Measurements from ENCODE around the gene LCP2. TPM values are rescaled to one million over a fixed set of nuclear protein-coding genes. Genes with fewer than 3 reads are reported as not detected.

Gene LCP2
- total RNA-seq, 2 experiments from 2014 or later: 239 to 244 TPM

DNA sequence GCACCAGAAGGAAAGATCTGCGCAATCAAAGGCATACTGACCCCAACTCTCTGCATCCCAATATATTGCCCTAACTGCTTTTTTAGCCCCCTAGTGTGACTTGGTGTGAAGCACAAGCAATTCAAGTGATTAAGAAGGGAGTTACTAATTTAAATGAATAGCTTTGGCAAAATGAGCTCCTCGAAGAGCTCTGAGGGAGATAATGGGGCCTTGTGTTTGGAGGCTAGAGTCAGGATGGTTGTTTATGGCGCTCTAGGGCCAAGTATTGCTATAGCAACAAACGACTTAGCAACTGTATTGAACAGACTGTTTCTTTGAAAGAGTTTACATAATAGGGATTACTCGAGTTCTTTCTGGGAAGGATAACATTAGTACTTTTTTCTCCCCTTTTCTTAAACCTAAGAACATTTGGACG lies 76.2 kb downstream of the LCP2 start:
- ChIA-PET POLR2A (no interaction called here), CTCF (interaction anchor here (1.0 to 1.2 kb wide), 2 partner anchors 117 to 200 kb away, joined by 3 to 5 read pairs; no protein-coding TSS in a partner anchor)

DNA sequence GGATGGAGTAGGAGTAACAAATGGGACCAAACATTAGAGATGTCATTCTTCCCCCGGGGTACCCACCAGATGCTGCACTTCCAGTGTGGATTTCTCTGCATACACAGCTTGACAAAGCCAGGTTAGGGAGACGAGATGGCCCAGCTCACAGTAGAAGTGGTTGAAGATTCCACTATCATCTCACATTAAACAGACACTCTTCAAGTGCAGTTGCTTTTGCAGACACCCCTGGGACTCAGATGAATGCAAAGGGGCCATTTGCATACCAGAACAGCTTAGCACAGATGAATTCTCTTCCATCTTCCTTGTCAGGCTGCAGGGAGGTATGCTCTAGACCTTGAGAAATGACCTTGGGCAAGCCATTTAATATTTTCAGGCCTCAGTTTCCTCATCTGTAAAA lies 77.4 kb downstream of the LCP2 start:
- CTCF ChIA-PET: interaction anchor here (2.7 kb wide), 1 partner anchor 119 kb away, joined by 15 read pairs; no protein-coding TSS in a partner anchor
- POLR2A ChIA-PET: no interaction called here

DNA sequence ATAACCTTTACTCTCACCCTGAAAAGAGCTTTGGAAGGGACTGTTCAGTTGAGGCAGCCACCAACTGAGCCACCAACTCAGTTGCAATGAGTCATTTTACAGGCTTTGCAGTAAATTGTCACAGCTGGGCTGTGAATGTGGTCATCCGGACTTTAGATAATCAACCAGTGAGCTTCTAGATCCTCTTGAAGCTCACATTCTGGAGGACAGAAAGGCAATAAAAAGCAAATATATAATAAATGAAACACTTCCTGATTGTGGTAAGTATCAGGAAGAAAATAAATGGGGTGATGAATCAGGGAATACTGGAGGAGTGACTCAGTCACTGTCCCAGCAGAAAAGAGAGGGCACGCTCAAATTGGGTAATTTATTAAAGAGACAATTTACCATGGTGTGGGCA lies 78.0 kb downstream of the LCP2 start:
- ChIA-PET POLR2A (interaction anchor here (0.5 kb wide), 1 partner anchor 1962 kb away, joined by 3 read pairs; no protein-coding TSS in a partner anchor), CTCF (interaction anchor here (2.7 kb wide), 1 partner anchor 120 kb away, joined by 15 read pairs; no protein-coding TSS in a partner anchor)

DNA sequence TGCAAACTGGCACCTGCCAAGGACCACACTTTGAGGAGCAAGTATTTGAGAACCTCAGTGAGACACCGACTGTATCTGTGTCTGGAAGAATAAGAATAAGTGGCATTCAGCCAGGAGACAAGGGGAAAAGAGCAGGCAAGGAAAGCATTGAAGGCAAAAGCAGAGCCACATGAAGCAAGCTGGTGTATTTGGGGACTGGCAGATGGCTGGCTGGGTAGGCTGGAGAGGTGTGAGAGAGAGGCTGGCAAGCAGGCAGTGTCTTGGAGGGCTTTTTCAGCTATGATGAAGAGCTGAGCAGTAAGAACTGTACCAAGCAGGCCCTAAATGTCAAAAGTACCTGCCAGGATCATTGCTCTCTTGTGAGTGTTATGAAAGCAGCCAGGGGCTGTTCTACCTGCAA lies 78.9 kb downstream of the LCP2 start:
- POLR2A ChIA-PET: no interaction called here
- CTCF ChIA-PET: interaction anchor here (1.2 to 2.7 kb wide), 2 partner anchors 119 to 121 kb away, joined by 3 to 15 read pairs; no protein-coding TSS in a partner anchor

DNA sequence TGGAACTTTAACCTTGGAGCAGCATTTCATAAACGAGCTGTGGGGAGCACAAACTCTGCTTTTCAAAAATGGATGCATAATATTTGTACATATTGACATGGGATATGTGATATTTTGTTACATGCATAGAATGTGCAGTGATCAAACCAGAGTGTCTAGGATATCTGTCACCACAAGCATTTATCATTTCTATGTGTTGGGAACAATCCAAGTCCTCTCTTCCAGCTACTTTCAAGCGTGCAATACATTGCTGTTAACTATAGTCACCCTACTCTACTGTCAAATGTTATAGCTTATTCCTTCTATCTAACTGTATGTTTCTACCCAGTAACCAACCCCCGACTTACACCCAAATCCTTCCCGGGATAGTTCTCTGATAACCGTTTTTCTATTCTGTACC lies 79.7 kb downstream of the LCP2 start:
- CTCF ChIA-PET: interaction anchor here (1.2 to 2.7 kb wide), 3 partner anchors 8 to 122 kb away, joined by 3 to 15 read pairs (median 4); no protein-coding TSS in a partner anchor
- POLR2A ChIA-PET: interaction anchor here (0.6 kb wide), 1 partner anchor 56 kb away, joined by 4 read pairs; no protein-coding TSS in a partner anchor

DNA sequence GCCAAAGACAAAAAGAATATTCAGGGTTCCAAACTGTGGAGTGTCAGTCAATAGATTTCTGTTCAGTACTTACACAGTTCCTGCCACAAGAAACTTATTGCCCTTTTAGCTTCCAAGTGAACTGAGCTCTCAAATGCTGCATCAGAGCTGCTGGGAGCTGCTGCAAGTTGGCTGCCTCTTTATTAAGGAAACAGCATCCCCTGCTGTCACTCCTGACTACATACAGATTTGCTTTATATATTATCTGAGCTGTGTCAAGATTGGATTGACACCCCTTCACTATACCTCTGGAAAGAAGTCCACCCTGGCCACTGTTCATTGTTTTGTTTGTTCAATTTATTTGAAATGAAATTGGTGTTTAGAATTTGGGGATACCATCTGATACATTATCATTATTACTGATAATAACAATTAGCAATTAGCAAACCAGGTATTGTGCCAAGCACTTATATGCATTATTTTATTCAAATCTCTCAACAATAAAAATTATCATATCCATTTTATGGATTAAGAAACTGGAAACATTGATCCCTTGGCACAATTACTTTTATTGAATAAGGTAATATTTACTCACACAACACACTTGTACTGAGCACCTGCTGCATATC lies 81.2 kb downstream of the LCP2 start:
- POLR2A ChIA-PET: no interaction called here

DNA sequence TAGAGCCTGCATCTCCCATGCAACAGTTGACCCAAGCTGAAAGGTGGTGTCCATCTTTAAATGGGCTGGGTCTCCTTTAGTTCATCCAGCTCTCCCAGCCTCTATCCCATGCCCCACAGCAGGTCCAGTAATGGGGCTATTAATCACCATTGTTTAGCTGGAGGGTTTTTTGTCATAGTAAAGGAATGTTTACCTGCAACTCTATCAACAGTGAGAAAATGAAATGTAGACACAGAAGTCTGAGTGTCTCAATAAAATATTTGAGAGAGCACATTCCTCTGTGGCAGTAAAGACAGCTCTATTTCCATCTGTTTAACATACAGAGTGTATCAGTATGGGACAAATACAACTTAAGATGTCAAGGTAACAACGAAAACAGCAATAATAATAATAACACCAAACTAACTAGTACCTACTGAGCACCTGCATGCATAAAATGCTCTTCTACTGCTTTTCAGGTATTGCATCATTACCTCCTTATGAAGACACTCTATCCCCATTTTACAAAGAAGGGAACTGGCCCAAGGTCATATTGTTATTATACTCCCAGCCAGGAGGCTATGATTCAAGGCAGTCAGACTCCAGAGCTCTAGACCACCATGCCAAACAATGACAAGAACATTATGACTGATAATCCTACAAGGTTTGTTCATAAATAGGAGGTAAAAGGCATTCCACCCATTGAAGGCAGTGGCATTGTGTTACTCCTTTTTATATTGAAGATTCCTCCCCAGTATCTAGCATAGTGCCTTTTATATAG lies 85.8 kb downstream of the LCP2 start:
- ChIA-PET POLR2A (no interaction called here), CTCF (interaction anchor here (0.8 to 1.5 kb wide), 2 partner anchors 13 to 127 kb away, joined by 3 to 4 read pairs; no protein-coding TSS in a partner anchor)

More for the DNA sequence above, 81.2 kb downstream of the LCP2 start:
- CTCF ChIA-PET: interaction anchor here (1.5 kb wide), 1 partner anchor 9 kb away, joined by 4 read pairs; no protein-coding TSS in a partner anchor

DNA sequence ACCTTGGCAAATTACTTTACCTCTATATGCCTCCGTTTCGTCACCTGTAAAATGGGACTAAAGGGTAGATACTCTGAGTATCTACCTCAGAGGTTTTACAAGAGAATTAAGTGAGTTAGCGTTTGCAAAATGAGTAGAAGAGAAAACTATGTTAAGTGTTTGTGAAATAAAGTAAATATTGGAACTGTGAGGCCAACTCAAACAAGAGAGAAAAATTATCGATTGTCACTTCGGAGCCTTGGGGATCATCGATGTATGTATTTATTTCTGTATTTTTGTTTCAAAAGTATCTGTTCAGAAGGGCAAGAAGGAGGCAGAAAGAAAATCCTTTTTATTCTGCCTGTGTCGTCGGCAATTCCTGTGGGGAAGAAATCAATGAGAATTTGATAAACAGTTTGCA lies 90.6 kb downstream of the LCP2 start:
- CTCF ChIA-PET: no interaction called here

DNA sequence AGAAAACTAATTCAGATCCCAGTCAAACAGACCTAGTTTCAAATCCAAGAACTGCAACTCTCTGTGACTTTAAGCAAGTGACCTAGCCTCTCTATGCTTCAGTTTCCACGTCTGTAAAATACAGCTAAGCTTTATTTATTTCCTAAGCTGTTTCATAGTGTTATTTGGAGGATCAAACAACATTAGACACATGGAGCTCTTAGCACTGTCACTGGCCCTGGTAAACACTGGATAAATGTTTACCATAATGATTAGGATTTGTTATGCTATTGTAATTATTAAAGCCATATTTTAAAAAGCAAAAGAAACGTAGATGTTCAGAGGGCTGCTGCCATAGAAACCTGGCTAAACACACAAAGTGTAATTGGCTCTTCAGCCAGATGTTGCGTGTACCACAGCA lies 91.4 kb downstream of the LCP2 start:
- ChIA-PET CTCF (no interaction called here), POLR2A (no interaction called here)

More for the DNA sequence above, 90.6 kb downstream of the LCP2 start:
- POLR2A ChIA-PET: no interaction called here

DNA sequence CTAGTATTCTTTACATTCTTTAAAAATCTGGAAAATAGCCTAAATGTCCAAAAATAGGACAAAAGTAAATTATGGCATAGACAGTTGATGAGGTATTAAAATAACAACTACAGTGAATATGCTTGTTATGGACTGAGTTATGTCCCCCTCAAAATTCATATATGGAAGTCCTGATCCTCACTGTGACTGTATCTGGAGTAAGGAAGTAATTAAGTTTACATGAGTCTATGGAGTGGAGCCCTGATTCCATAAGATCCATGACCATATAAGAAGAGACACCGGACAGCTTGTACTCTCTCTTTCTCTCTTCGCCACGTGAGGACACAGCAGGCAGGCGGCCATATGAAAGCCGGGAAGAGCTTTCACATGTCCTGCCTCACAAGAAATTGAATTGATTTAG lies 93.4 kb downstream of the LCP2 start:
- ChIA-PET CTCF (no interaction called here), POLR2A (no interaction called here)

DNA sequence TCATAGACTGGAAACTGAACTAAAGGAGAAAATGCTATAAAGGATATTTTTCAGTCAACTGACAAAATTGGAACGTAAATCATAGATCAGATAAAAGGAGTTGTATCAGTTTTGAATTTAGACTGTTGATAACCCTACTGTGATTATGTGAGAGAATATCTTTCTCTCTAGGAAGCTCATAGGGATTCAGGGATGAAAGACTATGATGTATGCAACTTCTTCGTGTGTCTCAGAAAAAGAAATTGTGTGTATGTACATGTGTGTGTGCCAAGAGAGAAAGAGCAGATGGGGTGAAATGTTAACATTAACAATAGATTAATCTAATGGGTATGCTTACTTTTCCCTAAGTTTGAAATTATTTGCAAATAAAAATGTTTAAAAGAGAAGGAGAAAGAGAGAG lies 95.5 kb downstream of the LCP2 start:
- CTCF ChIA-PET: no interaction called here
- POLR2A ChIA-PET: no interaction called here

DNA sequence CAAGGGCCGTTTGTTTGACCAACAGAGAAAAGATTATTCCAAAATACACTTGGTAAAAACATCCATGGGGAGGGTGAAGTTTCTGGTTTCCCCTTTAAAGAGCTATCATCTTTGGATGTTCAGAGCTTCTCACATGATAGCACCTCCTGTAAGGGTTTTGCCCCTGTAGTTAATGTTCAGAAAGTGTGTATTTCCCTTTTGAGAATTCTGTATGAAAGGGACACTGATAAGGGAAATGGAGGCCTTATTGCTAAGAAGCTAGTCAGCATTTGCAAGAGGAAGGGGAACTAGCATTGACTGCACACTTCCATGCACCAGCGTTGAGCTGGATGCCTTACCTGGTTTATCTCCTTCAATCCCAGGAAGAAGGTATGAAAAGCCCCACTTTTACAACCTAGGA lies 96.3 kb downstream of the LCP2 start:
- CTCF ChIA-PET: no interaction called here
- POLR2A ChIA-PET: no interaction called here

DNA sequence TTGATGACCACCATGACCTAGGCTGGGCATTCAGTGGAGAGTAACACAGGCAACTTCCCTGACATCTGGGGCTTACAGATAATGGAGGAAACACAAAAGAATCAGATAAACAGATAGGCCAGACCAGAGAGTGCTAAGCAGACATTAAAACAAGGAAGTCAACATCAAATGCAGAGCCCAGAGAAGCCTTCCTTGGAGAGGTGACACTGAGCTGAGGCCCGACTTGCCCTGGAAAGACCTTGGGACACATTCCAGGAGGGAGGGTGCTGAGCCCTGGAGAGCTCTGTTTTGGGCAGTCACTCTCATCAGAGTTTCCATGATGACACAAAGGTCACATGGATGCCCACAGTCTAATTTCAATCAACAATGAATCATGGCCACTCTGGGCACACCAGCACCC lies 96.7 kb downstream of the LCP2 start:
- POLR2A ChIA-PET: no interaction called here

More for the DNA sequence above, 96.7 kb downstream of the LCP2 start:
- CTCF ChIA-PET: no interaction called here

Other genes with a start within 250 kb of the LCP2 start
- not detected for gene FOXI1, start 191.9 kb downstream of the LCP2 start, total RNA-seq
- gene C5orf58, start 64.8 kb downstream of the LCP2 start, total RNA-seq: not detected
- gene KCNMB1, start 91.6 kb upstream of the LCP2 start, total RNA-seq: not detected
- not detected for gene KCNIP1, start 206.2 kb upstream of the LCP2 start, total RNA-seq